ENCODE data around the gene RHBDL1. TPM values are rescaled to one million over a fixed set of nuclear protein-coding genes. Genes with fewer than 3 reads are reported as not detected.
A peak's percentile ranks its signal among the peaks of the same experiment; 100 is the strongest.

Gene RHBDL1
- polyA plus RNA-seq, 1 donor from 2014 or later = 7.2 TPM

- Histone ChIP-seq H3K9me2 (ENCODE audit: insufficient read depth, low read length) (no peaks in the 10 kb centered on the region), H3K27me3 (ENCODE audit: insufficient read depth, low read depth, low read length) (peaks cover 28% of the 10 kb centered on the region), H3K79me2 (replicated peaks; ENCODE audit: insufficient read depth, low read length) (no peaks in the 10 kb centered on the region), H2AFZ (ENCODE audit: low read depth, low read length) (no peak overlapping the region), H3F3A (ENCODE audit: insufficient read depth, low read length, poor library complexity, severe bottlenecking) (no peaks in the 10 kb centered on the region), H3K36me3 (ENCODE audit: insufficient read depth, low read length) (no peaks in the 10 kb centered on the region), H4K20me1 (ENCODE audit: insufficient read depth) (peaks cover 10% of the 10 kb centered on the region), H3K4me2 (ENCODE audit: low read length) (no peak overlapping the region), H3K27ac (ENCODE audit: low read length) (no peak overlapping the region), H3K4me3 (ENCODE audit: low read length) (no peak overlapping the region), H3K9ac (ENCODE audit: low read length) (no peak overlapping the region), H3K9me3 (ENCODE audit: low read length) (no peaks in the 10 kb centered on the region)
- TF ChIP-seq MXI1 (conservative IDR thresholded peaks at IDR 0.05; ENCODE audit: poor library complexity, severe bottlenecking) (no peak), SMC3 (conservative IDR thresholded peaks at IDR 0.05; ENCODE audit: poor library complexity) (no peak), POLR2AphosphoS5 (IDR thresholded peaks at IDR 0.05) (no peak), TAF1 (IDR thresholded peaks at IDR 0.05; ENCODE audit: low read depth) (no peak), EP300 (conservative IDR thresholded peaks at IDR 0.05; ENCODE audit: poor library complexity, severe bottlenecking) (no peak), EZH2 (IDR thresholded peaks at IDR 0.05; ENCODE audit: borderline replicate concordance, insufficient read depth, low read length, poor library complexity, severe bottlenecking) (no peak)
These were observed 19.4 kb downstream of the RHBDL1 start for GRCh38 chr16:694863-695354.

DNA sequence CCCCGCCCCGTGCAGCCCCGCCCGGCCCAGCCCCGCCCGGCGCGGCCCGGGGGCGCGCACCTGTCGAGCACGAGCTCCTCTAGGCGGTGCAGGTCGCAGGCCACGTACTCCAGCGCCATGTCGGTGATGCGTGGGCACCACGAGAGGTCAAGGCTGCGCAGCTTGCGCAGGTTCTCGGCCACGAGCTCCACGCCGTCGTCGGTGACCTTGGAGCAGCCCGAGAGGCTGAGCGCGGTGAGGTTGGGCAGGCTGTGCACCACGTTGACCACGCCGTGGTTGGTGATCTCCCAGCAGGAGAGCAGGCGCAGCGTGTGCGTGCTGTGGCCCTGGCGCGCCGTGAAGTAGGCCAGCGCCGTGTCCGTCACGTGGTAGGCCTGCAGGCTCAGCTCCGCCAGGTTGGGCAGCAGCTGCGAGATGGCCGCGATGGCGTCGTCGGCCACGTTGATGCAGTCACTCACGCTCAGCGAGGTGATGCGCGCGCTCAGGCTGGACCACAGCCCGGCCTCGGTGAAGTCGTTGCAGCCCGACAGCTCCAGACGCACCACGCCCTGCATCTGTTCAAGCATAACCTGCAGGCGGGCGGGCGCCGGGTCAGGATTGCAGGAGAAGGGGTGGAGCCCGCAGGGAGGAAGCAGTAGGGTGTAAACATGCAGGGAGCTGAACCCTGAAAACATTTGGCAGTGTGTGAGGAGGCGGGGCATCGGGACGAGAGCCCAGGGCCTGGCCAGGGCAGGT lies 20.1 kb downstream of the RHBDL1 start:
- Histone ChIP-seq H3K9me3 (ENCODE audit: low read length) (no peaks in the 10 kb centered on the region), H3K79me2 (replicated peaks; ENCODE audit: insufficient read depth, low read length) (peaks cover 5% of the 10 kb centered on the region), H2AFZ (ENCODE audit: low read depth, low read length) (no peak overlapping the region), H3K4me3 (ENCODE audit: low read length) (peak overlapping the region; percentile 33), H3K9me2 (ENCODE audit: insufficient read depth, low read length) (no peaks in the 10 kb centered on the region), H3K36me3 (ENCODE audit: insufficient read depth, low read length) (no peaks in the 10 kb centered on the region), H3F3A (ENCODE audit: insufficient read depth, low read length, poor library complexity, severe bottlenecking) (no peaks in the 10 kb centered on the region), H3K9ac (ENCODE audit: low read length) (no peak overlapping the region), H3K27me3 (ENCODE audit: insufficient read depth, low read depth, low read length) (peaks cover 34% of the 10 kb centered on the region), H4K20me1 (ENCODE audit: insufficient read depth) (peaks cover 16% of the 10 kb centered on the region), H3K27ac (ENCODE audit: low read length) (no peak overlapping the region), H3K4me2 (ENCODE audit: low read length) (no peak overlapping the region)
- TF ChIP-seq TAF1 (IDR thresholded peaks at IDR 0.05; ENCODE audit: low read depth) = no peak
- no peak for TF ChIP-seq MXI1 (conservative IDR thresholded peaks at IDR 0.05; ENCODE audit: poor library complexity, severe bottlenecking)
- TF ChIP-seq REST (IDR thresholded peaks at IDR 0.05; ENCODE audit: borderline replicate concordance) = no peak
- TF ChIP-seq POLR2AphosphoS5 (IDR thresholded peaks at IDR 0.05) = no peak
- no peak for TF ChIP-seq CTCF (IDR thresholded peaks at IDR 0.05; ENCODE audit: poor library complexity, severe bottlenecking)
- TF ChIP-seq EP300 (conservative IDR thresholded peaks at IDR 0.05; ENCODE audit: poor library complexity, severe bottlenecking) = no peak
- no peak for TF ChIP-seq RAD21 (conservative IDR thresholded peaks at IDR 0.05)
- TF ChIP-seq EZH2 (IDR thresholded peaks at IDR 0.05; ENCODE audit: borderline replicate concordance, insufficient read depth, low read length, poor library complexity, severe bottlenecking) = no peak
- no peak for TF ChIP-seq SMC3 (conservative IDR thresholded peaks at IDR 0.05; ENCODE audit: poor library complexity)
